GM18951 (cell line): Measurements from ENCODE around the gene GH2.
"Not testable (repeated sequence)": the region's sequence is repeated elsewhere in the genome, so short reads cannot be mapped to it uniquely, and the experiment has no call there.

ENCODE experiments used
- POLR2A ChIP-seq: IDR thresholded peaks from 4 replicates; pipeline ENCODE4 v1.6.1; 2011; ENCODE audit warnings: mild to moderate bottlenecking; ENCODE audit not compliant: insufficient read length, insufficient read depth; ENCODE audit errors: extremely low read depth
- in situ Hi-C: fragments of 300-500 bp; cut with MboI; formaldehyde crosslinking; loops from one replicate; pipeline ENCODE4 v1.12.0; 2022; ENCODE audit warnings: low sequenced_read_pairs, mixed read lengths, inconsistent platforms; ENCODE audit not compliant: unreplicated experiment

The GH2 gene

GRCh38 chr17:63918305-63918704, 36.6 kb upstream of the GH2 start:
- in situ Hi-C loops, result loop anchor here (10.0 to 25.0 kb wide), 3 partner anchors 106 to 369 kb away; partner anchors contain the start of gene ICAM2
- TF ChIP-seq POLR2A, result no peak

GRCh38 chr17:63917646-63918045, 35.9 kb upstream of the GH2 start:
- no peak for TF ChIP-seq POLR2A
- in situ Hi-C loops, result loop anchor here (10.0 to 25.0 kb wide), 3 partner anchors 107 to 370 kb away; partner anchors contain the start of gene ICAM2

- in situ Hi-C loops, result loop anchor here (10.0 to 25.0 kb wide), 3 partner anchors 108 to 370 kb away; partner anchors contain the start of gene ICAM2
Measured at GRCh38 chr17:63917206-63917605, 35.5 kb upstream of the GH2 start.

GRCh38 chr17:63916566-63917185, 34.9 kb upstream of the GH2 start:
- in situ Hi-C loops, result loop anchor here (10.0 to 25.0 kb wide), 3 partner anchors 108 to 371 kb away; partner anchors contain the start of gene ICAM2
- TF ChIP-seq POLR2A, result no peak

- in situ Hi-C loops, result loop anchor here (10.0 to 25.0 kb wide), 3 partner anchors 109 to 372 kb away; partner anchors contain the start of gene ICAM2
Measured at GRCh38 chr17:63915753-63916152, 34.0 kb upstream of the GH2 start.

GRCh38 chr17:63914471-63914870, 32.7 kb upstream of the GH2 start:
- no peak for TF ChIP-seq POLR2A
- in situ Hi-C loops, result loop anchor here (10.0 to 25.0 kb wide), 3 partner anchors 110 to 373 kb away; partner anchors contain the start of gene ICAM2

GRCh38 chr17:63911657-63912100, 29.9 kb upstream of the GH2 start:
- TF ChIP-seq POLR2A, result no peak
- in situ Hi-C loops, result loop anchor here (10.0 to 25.0 kb wide), 3 partner anchors 113 to 376 kb away; partner anchors contain the start of gene ICAM2

- in situ Hi-C loops, result loop anchor here (10.0 to 25.0 kb wide), 3 partner anchors 114 to 376 kb away; partner anchors contain the start of gene ICAM2
- TF ChIP-seq POLR2A, result no peak
Measured at GRCh38 chr17:63911041-63911635, 29.4 kb upstream of the GH2 start, which contains the start of gene CSHL1. Gene CSHL1 (minus strand): TSS chr17:63911258. CDS start chr17:63911196, 62 bp downstream.

- in situ Hi-C loops, result loop anchor here (10.0 to 25.0 kb wide), 3 partner anchors 115 to 377 kb away; partner anchors contain the start of gene ICAM2
- no peak for TF ChIP-seq POLR2A
Measured at GRCh38 chr17:63910096-63910495, 28.4 kb upstream of the GH2 start.

GRCh38 chr17:63909586-63909985, 27.8 kb upstream of the GH2 start:
- in situ Hi-C loops, result loop anchor here (25.0 kb wide), 1 partner anchor 378 kb away; no protein-coding TSS in a partner anchor

GRCh38 chr17:63907161-63907778, 25.5 kb upstream of the GH2 start:
- in situ Hi-C loops, result loop anchor here (25.0 kb wide), 1 partner anchor 380 kb away; no protein-coding TSS in a partner anchor

- in situ Hi-C loops, result loop anchor here (25.0 kb wide), 1 partner anchor 383 kb away; no protein-coding TSS in a partner anchor
Measured at GRCh38 chr17:63904796-63905195, 23.1 kb upstream of the GH2 start.

- in situ Hi-C loops, result loop anchor here (25.0 kb wide), 1 partner anchor 384 kb away; no protein-coding TSS in a partner anchor
Measured at GRCh38 chr17:63903787-63904201, 22.1 kb upstream of the GH2 start.

- in situ Hi-C loops, result loop anchor here (25.0 kb wide), 1 partner anchor 385 kb away; no protein-coding TSS in a partner anchor
Measured at GRCh38 chr17:63901971-63902370, 20.2 kb upstream of the GH2 start.

- in situ Hi-C loops, result not testable (repeated sequence)
Measured at GRCh38 chr17:63898899-63899798, 17.4 kb upstream of the GH2 start.

- in situ Hi-C loops, result not testable (repeated sequence)
Measured at GRCh38 chr17:63896524-63897354, 15.0 kb upstream of the GH2 start, which contains the start of gene CSH1. Gene CSH1 (minus strand): TSS chr17:63896574. CDS start chr17:63896511, 63 bp downstream.

GRCh38 chr17:63894821-63895220, 13.1 kb upstream of the GH2 start:
- in situ Hi-C loops, result not testable (repeated sequence)

- in situ Hi-C loops, result not testable (repeated sequence)
Measured at GRCh38 chr17:63894021-63894420, 12.3 kb upstream of the GH2 start.
